Stimulated activated effector memory CD8-positive, alpha-beta T cell treated with anti-CD3 and anti-CD28 coated beads, Interleukin-12 subunit alpha, Interleukin-12 subunit beta, amount 100 ng/mL, for 72 hours (primary cell): ENCODE data around the gene SIRT4.

Source experiments
- ATAC-seq: fragments of 150-1000 bp; cut with Tn5 transposase; 2 replicates; pipeline ENCODE4 v1.10.0; 2021
- DNase-seq, 2 donors: peaks; one replicate each; pipeline ENCODE4 v3.0.0; 2021 to 2022; ENCODE audit warnings: low spot score in 2 of 2
- H3K27ac Mint-ChIP-seq: one replicate; pipeline ENCODE4 v1.8.0; 2022; ENCODE audit warnings: mild to moderate bottlenecking, mixed read lengths
- H3K36me3 Mint-ChIP-seq: one replicate; pipeline ENCODE4 v1.8.0; 2022; ENCODE audit warnings: mild to moderate bottlenecking, mixed read lengths
- H3K4me1 Mint-ChIP-seq: one replicate; pipeline ENCODE4 v1.8.0; 2022; ENCODE audit warnings: mixed read lengths
- H3K4me3 Mint-ChIP-seq: one replicate; pipeline ENCODE4 v1.8.0; 2022; ENCODE audit warnings: mild to moderate bottlenecking, mixed read lengths
- H3K9me3 Mint-ChIP-seq: one replicate; pipeline ENCODE4 v1.8.0; 2022; ENCODE audit warnings: mixed read lengths

SIRT4 gene

GRCh38 chr12:120343039-120343537 is 41.0 kb downstream of the SIRT4 start:
- Mint-ChIP-seq H3K9me3 (peaks cover under 1% of the 10 kb centered on the region), H3K4me1 (no peaks in the 10 kb centered on the region), H3K27ac (no peak overlapping the region), H3K4me3 (no peak overlapping the region), H3K36me3 (no peaks in the 10 kb centered on the region)
- ATAC-seq (no peak), DNase-seq (no peak)

DNA sequence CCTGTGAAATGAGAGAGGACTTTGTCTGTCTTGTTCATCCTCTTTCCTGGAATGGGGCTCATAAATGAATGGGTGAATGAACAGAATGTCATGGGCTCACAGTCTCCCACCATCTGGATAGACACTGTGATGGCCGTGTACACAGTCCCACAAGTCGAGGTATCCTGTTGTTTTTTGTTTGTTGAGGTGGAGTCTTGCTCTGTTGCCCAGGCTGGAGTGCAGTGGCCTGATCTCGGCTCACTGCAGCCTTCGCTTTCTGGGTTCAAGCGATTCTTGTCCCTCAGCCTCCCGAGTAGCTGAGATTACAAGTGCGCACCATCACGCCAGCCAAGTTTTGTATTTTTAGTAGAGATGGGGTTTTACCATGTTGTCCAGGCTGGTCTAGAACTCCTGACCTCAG is 41.6 kb downstream of the SIRT4 start:
- no peaks in the 10 kb centered on the region for H3K9me3 Mint-ChIP-seq
- H3K4me3 Mint-ChIP-seq = no peak overlapping the region
- no peaks in the 10 kb centered on the region for H3K4me1 Mint-ChIP-seq
- ATAC-seq (no peak), DNase-seq (no peak)
- H3K27ac Mint-ChIP-seq = no peak overlapping the region
- H3K36me3 Mint-ChIP-seq = no peaks in the 10 kb centered on the region

- Mint-ChIP-seq H3K4me3 (no peak overlapping the region), H3K9me3 (no peaks in the 10 kb centered on the region), H3K36me3 (no peaks in the 10 kb centered on the region), H3K27ac (no peak overlapping the region), H3K4me1 (no peaks in the 10 kb centered on the region)
- ATAC-seq (no peak), DNase-seq (no peak)
These were observed 43.9 kb downstream of the SIRT4 start for GRCh38 chr12:120346031-120346430.

DNA sequence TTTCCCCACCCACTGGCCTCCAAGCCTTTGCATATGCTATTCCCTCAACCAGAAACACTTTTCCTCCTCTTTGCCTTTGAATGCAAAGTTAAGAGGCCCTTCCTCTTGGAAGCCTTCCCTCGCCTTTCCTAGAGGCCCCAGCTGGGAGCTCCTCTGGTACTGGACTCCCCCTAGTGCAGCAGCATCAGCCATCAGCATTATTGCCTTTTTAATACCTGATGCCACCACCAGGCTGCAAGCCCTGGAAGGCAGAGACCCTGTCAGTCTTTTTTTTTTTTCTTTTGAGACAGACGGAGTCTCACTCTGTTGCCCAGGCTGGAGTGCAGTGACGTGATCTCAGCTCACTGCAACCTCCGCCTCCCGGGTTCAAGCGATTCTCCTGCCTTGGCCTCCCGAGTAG is 44.6 kb downstream of the SIRT4 start:
- Mint-ChIP-seq H3K4me1 (no peaks in the 10 kb centered on the region), H3K4me3 (no peak overlapping the region), H3K9me3 (no peaks in the 10 kb centered on the region), H3K36me3 (no peaks in the 10 kb centered on the region), H3K27ac (no peak overlapping the region)
- DNase-seq (no peak), ATAC-seq (no peak)

DNA sequence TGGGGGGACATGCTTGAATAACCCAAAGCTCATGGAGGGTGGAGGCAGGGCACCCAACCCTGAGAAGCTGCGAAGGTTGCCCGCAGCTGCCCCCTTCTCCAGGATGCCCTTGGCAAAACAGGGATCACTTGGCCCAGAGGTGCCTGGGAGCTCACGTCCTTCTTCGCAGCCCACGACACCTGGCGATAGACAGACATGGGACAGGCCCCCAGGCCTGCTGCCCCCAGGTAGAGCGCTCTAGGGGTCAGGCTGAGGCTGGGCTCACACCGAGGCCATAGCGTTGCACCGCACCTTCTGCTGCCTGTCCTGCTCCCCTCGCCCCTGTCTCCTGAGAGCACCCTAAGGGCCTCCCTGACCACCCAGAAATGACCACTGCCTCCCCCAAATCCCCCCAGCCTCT is 45.6 kb downstream of the SIRT4 start:
- ATAC-seq (no peak), DNase-seq (no peak)
- Mint-ChIP-seq H3K4me3 (no peak overlapping the region), H3K4me1 (no peaks in the 10 kb centered on the region), H3K36me3 (no peaks in the 10 kb centered on the region), H3K9me3 (no peaks in the 10 kb centered on the region), H3K27ac (no peak overlapping the region)

GRCh38 chr12:120350576-120351350 is 48.6 kb downstream of the SIRT4 start:
- DNase-seq = no peak
- H3K27ac Mint-ChIP-seq = no peak overlapping the region
- H3K9me3 Mint-ChIP-seq = no peaks in the 10 kb centered on the region
- H3K4me1 Mint-ChIP-seq = no peaks in the 10 kb centered on the region
- H3K36me3 Mint-ChIP-seq = no peaks in the 10 kb centered on the region
- no peak overlapping the region for H3K4me3 Mint-ChIP-seq
- no peak for ATAC-seq

DNA sequence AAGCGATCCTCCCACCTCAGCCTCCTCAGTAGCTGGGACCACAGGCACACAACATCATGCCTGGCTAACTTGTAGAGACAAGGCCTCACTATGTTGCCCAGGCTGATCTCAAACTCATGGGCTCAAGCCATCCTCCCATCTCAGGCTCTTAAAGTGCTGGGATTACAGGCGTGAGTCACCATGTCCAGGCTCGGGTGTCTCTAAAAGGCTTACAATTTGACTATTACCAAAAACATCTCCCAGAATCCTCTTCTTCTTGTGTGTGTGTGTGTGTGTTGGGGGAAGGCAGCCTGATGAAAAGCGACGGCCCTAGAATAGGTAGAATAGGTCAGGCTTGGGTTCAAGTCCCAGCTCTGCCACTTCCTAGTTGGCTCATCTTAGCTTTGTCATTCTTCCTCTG is 50.0 kb downstream of the SIRT4 start:
- Mint-ChIP-seq H3K27ac (no peak overlapping the region), H3K36me3 (no peaks in the 10 kb centered on the region), H3K9me3 (no peaks in the 10 kb centered on the region), H3K4me1 (peaks cover 5% of the 10 kb centered on the region), H3K4me3 (no peak overlapping the region)
- no peak for DNase-seq
- no peak for ATAC-seq

- DNase-seq = no peak
- H3K27ac Mint-ChIP-seq = no peak overlapping the region
- no peak for ATAC-seq
- no peaks in the 10 kb centered on the region for H3K9me3 Mint-ChIP-seq
- H3K4me1 Mint-ChIP-seq = peaks cover 5% of the 10 kb centered on the region
- no peaks in the 10 kb centered on the region for H3K36me3 Mint-ChIP-seq
- no peak overlapping the region for H3K4me3 Mint-ChIP-seq
These were observed 51.0 kb downstream of the SIRT4 start for GRCh38 chr12:120353136-120353535.

DNA sequence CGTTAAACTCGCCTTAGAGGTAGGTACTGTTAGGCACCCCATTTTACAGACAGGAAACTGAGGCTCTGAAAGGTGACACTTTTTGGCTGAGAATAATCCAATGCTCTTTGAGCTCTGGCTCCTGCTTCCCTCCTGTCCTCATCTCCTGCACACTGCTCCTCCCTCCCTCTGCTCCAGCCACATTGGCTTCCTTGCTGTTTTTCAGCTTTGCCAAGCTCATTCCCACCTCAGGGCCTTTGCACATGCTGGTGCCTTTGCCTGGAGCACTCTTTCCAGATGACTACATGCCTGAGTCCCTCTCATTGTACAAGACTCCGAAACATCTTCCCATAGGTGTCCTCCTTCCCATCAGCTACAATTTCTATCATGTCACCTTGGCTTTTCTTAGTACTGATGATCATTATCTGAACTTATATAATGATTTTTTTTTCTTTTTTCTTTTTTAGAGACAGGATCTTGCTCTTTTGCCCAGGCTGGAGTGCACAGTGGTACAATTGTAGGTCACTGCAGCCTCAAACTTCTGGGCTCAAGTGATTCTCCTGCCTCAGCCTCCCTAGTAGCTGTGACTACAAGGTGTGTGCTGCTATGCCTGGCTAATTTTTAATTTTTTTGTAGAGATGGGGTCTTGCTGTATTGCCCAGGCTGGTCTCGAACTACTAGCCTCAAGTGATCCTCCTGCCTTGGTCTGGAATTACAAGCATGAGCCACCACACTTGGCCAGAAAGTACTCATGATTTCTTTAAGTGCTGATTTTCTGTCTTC is 51.6 kb downstream of the SIRT4 start:
- Mint-ChIP-seq H3K4me3 (no peak overlapping the region), H3K4me1 (peaks cover 5% of the 10 kb centered on the region), H3K9me3 (no peaks in the 10 kb centered on the region), H3K27ac (no peak overlapping the region), H3K36me3 (no peaks in the 10 kb centered on the region)
- no peak for ATAC-seq
- no peak for DNase-seq

GRCh38 chr12:120356567-120357030 is 54.5 kb downstream of the SIRT4 start:
- ATAC-seq (peak; percentile 90), DNase-seq (peak; percentile 62 to 84)
- H3K4me3 Mint-ChIP-seq = no peak overlapping the region
- peak overlapping the region; percentile 24 for H3K27ac Mint-ChIP-seq
- H3K4me1 Mint-ChIP-seq = peaks cover 5% of the 10 kb centered on the region
- no peaks in the 10 kb centered on the region for H3K36me3 Mint-ChIP-seq
- H3K9me3 Mint-ChIP-seq = no peaks in the 10 kb centered on the region

- no peak for DNase-seq
These were observed 55.0 kb downstream of the SIRT4 start for GRCh38 chr12:120357104-120357503.

GRCh38 chr12:120358412-120359100 is 56.4 kb downstream of the SIRT4 start:
- DNase-seq = no peak
- no peaks in the 10 kb centered on the region for H3K9me3 Mint-ChIP-seq

More at GRCh38 chr12:120357104-120357503, 55.0 kb downstream of the SIRT4 start:
- no peaks in the 10 kb centered on the region for H3K36me3 Mint-ChIP-seq
- ATAC-seq = no peak
- H3K4me1 Mint-ChIP-seq = peaks cover 5% of the 10 kb centered on the region
- H3K4me3 Mint-ChIP-seq = no peak overlapping the region
- no peaks in the 10 kb centered on the region for H3K9me3 Mint-ChIP-seq
- H3K27ac Mint-ChIP-seq = no peak overlapping the region

DNA sequence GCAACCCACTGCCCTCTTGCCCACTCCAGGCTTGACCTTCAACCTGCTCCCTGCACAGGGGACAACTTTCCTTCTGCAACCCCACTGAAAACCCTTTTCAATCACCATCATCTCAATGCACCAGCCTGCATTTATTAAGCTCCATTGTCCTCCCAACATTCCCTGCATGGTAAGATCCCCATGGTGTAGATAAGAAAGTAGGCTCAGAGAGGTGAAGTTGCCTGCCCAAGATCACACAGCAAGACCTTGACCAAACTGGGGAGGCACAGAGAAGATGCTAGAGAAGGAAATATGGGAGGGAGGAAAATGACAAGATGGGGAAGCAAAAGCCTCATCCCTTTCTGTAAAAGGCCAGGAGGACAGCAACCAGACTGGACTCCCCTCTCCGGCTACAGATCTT is 57.0 kb downstream of the SIRT4 start:
- DNase-seq = no peak
- H3K4me3 Mint-ChIP-seq = no peak overlapping the region
- no peaks in the 10 kb centered on the region for H3K9me3 Mint-ChIP-seq
- H3K36me3 Mint-ChIP-seq = no peaks in the 10 kb centered on the region
- H3K4me1 Mint-ChIP-seq = peaks cover 5% of the 10 kb centered on the region
- no peak for ATAC-seq
- no peak overlapping the region for H3K27ac Mint-ChIP-seq

More at GRCh38 chr12:120358412-120359100, 56.4 kb downstream of the SIRT4 start:
- ATAC-seq = no peak
- peaks cover 5% of the 10 kb centered on the region for H3K4me1 Mint-ChIP-seq
- H3K27ac Mint-ChIP-seq = no peak overlapping the region
- no peaks in the 10 kb centered on the region for H3K36me3 Mint-ChIP-seq
- H3K4me3 Mint-ChIP-seq = no peak overlapping the region

- no peak for ATAC-seq
- H3K27ac Mint-ChIP-seq = no peak overlapping the region
These were observed 59.5 kb downstream of the SIRT4 start for GRCh38 chr12:120361506-120362208.

More at GRCh38 chr12:120361506-120362208, 59.5 kb downstream of the SIRT4 start:
- DNase-seq = no peak
- no peak overlapping the region for H3K4me3 Mint-ChIP-seq
- no peaks in the 10 kb centered on the region for H3K9me3 Mint-ChIP-seq
- H3K36me3 Mint-ChIP-seq = no peaks in the 10 kb centered on the region
- peaks cover 5% of the 10 kb centered on the region for H3K4me1 Mint-ChIP-seq
